KOPT-K1 (cell line): ENCODE measurements around the gene SGMS1.
"Not testable (repeated sequence)": the region's sequence is repeated elsewhere in the genome, so short reads cannot be mapped to it uniquely, and the experiment has no call there.

Experiments
- H3K27ac ChIP-seq: fragments of 200-600 bp; sonication (generic); 2 replicates; pipeline ENCODE4 v1.5.1; 2016; ENCODE audit warnings: antibody characterized with exemption, mild to moderate bottlenecking, low read depth, low read length; ENCODE audit not compliant: poor library complexity, severe bottlenecking
- H3K36me3 ChIP-seq: fragments of 200-600 bp; sonication (generic); 2 replicates; pipeline ENCODE4 v1.5.1; 2017; ENCODE audit warnings: antibody characterized with exemption, mild to moderate bottlenecking, low read length, moderate library complexity; ENCODE audit not compliant: insufficient read depth
- H3K9me3 ChIP-seq: fragments of 200-600 bp; sonication (generic); 2 replicates; pipeline ENCODE4 v1.5.1; 2017; ENCODE audit warnings: antibody characterized with exemption, low read length, mild to moderate bottlenecking; ENCODE audit not compliant: insufficient read depth, poor library complexity, severe bottlenecking

Gene SGMS1

GRCh38 chr10:50272531-50272930 is 351.2 kb downstream of the SGMS1 start:
- H3K27ac ChIP-seq, result no peak overlapping the region
- H3K9me3 ChIP-seq, result no peaks in the 10 kb centered on the region
- no peaks in the 10 kb centered on the region for H3K36me3 ChIP-seq

- no peak overlapping the region for H3K27ac ChIP-seq
- H3K9me3 ChIP-seq, result no peaks in the 10 kb centered on the region
- H3K36me3 ChIP-seq, result no peaks in the 10 kb centered on the region
These were observed 352.0 kb downstream of the SGMS1 start for GRCh38 chr10:50271564-50272250.

GRCh38 chr10:50267877-50268276 is 355.9 kb downstream of the SGMS1 start:
- not testable (repeated sequence) for H3K36me3 ChIP-seq, H3K27ac ChIP-seq, H3K9me3 ChIP-seq

GRCh38 chr10:50262625-50263024 is 361.1 kb downstream of the SGMS1 start:
- not testable (repeated sequence) for H3K27ac ChIP-seq, H3K9me3 ChIP-seq, H3K36me3 ChIP-seq

GRCh38 chr10:50260791-50261281 is 362.9 kb downstream of the SGMS1 start:
- Histone ChIP-seq H3K9me3 (no peaks in the 10 kb centered on the region), H3K27ac (no peak overlapping the region), H3K36me3 (no peaks in the 10 kb centered on the region)
